Skeletal muscle satellite cell (primary cell): ENCODE results near the gene RABGGTA. TPM values are rescaled to one million over a fixed set of nuclear protein-coding genes. Genes with fewer than 3 reads are reported as not detected.

Source experiments
- small RNA-seq: library from RNA; depleted of rRNA; stranded (forward); fragments of <200 nt; gene quantifications from one replicate; pipeline ENCODE3, GENCODE V24; 2012

RABGGTA gene

Small RNA genes within 50 kb of the gene (small RNA-seq; reads per million reads assigned to genes)
- gene MDP1, result not detected
